ENCODE results near the gene ATF1.

ATF1 gene

DNA sequence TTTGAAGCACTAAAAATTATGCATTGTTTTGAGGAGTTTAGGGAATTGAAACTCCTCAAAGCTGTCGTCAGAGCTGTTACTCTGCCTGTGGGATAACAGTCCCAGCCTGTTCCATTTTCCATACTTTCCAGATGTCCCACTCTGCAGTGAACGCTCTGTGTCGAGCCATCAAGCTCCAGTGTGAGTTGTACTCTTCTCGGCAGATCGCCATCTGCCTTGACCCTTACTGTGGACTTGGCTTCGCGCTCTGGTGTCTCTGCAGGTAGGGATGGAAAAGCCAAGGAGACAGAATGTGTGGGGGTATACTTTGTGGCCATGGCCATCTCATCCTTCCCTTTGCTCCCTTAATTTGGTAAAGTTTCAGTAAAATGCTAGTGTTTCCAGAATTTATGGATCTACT, 35.5 kb upstream of the ATF1 start:
- Histone ChIP-seq H3K9me3 (ENCODE audit: insufficient read depth, low read length) (no peaks in the 10 kb centered on the region), H3K27me3 (ENCODE audit: low read depth, low read length) (no peaks in the 10 kb centered on the region), H3K4me1 (ENCODE audit: low read length) (no peaks in the 10 kb centered on the region), H3K4me2 (ENCODE audit: low read length) (no peak overlapping the region), H3K9ac (ENCODE audit: low read length) (no peak overlapping the region), H3K79me2 (ENCODE audit: low read length) (no peaks in the 10 kb centered on the region), H4K20me1 (ENCODE audit: insufficient read depth, low read length) (no peaks in the 10 kb centered on the region), H3K4me3 (ENCODE audit: low read length) (no peak overlapping the region), H2AFZ (ENCODE audit: low read depth, low read length) (no peak overlapping the region), H3K27ac (ENCODE audit: low read length) (no peak overlapping the region), H3K36me3 (replicated peaks; ENCODE audit: low read depth, low read length) (peaks cover 15% of the 10 kb centered on the region)
- TF ChIP-seq, protein P1, sequence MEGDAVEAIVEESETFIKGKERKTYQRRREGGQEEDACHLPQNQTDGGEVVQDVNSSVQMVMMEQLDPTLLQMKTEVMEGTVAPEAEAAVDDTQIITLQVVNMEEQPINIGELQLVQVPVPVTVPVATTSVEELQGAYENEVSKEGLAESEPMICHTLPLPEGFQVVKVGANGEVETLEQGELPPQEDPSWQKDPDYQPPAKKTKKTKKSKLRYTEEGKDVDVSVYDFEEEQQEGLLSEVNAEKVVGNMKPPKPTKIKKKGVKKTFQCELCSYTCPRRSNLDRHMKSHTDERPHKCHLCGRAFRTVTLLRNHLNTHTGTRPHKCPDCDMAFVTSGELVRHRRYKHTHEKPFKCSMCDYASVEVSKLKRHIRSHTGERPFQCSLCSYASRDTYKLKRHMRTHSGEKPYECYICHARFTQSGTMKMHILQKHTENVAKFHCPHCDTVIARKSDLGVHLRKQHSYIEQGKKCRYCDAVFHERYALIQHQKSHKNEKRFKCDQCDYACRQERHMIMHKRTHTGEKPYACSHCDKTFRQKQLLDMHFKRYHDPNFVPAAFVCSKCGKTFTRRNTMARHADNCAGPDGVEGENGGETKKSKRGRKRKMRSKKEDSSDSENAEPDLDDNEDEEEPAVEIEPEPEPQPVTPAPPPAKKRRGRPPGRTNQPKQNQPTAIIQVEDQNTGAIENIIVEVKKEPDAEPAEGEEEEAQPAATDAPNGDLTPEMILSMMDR (IDR thresholded peaks at IDR 0.05; ENCODE audit: low read depth, low read length): no peak
- TF ChIP-seq EZH2phosphoT487 (IDR thresholded peaks at IDR 0.05; ENCODE audit: low read depth): no peak

DNA sequence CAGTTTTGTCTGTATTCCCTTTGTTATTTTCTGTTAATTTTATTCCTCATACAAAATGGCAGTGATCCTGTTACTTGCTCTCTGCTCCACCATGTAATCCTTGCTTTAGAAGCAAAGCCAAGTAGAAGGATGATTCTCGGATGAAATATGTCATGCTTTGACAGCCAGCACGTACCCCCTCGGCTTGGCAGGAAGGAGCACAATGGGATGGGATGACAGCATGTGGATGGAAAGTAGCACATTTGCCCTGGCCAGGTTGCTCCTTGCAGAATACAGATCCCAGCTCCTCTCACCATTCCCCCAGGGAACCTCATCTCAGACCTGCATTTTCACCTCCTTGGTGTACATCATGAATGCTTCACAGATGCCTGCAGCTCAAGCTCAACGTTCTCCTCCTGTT, 35.1 kb upstream of the ATF1 start:
- no peaks in the 10 kb centered on the region for H3K27me3 ChIP-seq (ENCODE audit: low read depth, low read length)
- no peaks in the 10 kb centered on the region for H3K79me2 ChIP-seq (ENCODE audit: low read length)
- no peak overlapping the region for H3K4me3 ChIP-seq (ENCODE audit: low read length)
- TF ChIP-seq EZH2phosphoT487 (IDR thresholded peaks at IDR 0.05; ENCODE audit: low read depth): no peak
- no peak overlapping the region for H3K27ac ChIP-seq (ENCODE audit: low read length)
- H4K20me1 ChIP-seq (ENCODE audit: insufficient read depth, low read length): no peaks in the 10 kb centered on the region
- H3K9ac ChIP-seq (ENCODE audit: low read length): no peak overlapping the region
- no peaks in the 10 kb centered on the region for H3K9me3 ChIP-seq (ENCODE audit: insufficient read depth, low read length)
- H3K36me3 ChIP-seq (replicated peaks; ENCODE audit: low read depth, low read length): peaks cover 15% of the 10 kb centered on the region
- no peaks in the 10 kb centered on the region for H3K4me1 ChIP-seq (ENCODE audit: low read length)
- no peak overlapping the region for H2AFZ ChIP-seq (ENCODE audit: low read depth, low read length)
- H3K4me2 ChIP-seq (ENCODE audit: low read length): no peak overlapping the region

DNA sequence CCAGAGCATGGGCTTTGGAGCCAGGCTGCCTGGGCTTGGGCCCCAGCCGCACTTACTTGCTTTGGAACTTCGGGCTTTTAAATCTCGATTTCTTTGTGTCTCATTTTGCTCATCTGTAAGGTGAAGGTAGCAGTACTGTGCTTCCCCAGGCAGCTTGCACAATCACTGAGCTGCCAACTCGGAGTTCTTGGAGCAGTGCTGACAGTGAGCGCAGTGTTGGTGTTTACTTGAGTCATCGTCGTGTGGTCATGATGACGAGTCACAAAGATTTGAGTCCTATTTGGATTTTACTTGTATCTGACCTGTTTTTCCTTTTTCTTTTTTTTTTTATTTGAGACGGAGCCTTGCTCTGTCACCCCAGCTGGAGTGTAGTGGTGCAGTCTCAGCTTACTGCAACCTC, 31.3 kb upstream of the ATF1 start:
- Histone ChIP-seq H3K4me2 (ENCODE audit: low read length) (no peak overlapping the region), H3K4me1 (ENCODE audit: low read length) (no peaks in the 10 kb centered on the region), H2AFZ (ENCODE audit: low read depth, low read length) (no peak overlapping the region), H3K9me3 (ENCODE audit: insufficient read depth, low read length) (no peaks in the 10 kb centered on the region), H3K36me3 (replicated peaks; ENCODE audit: low read depth, low read length) (peaks cover 8% of the 10 kb centered on the region), H3K79me2 (ENCODE audit: low read length) (no peaks in the 10 kb centered on the region), H3K27ac (ENCODE audit: low read length) (no peak overlapping the region), H3K27me3 (ENCODE audit: low read depth, low read length) (no peaks in the 10 kb centered on the region), H3K4me3 (ENCODE audit: low read length) (no peak overlapping the region), H4K20me1 (ENCODE audit: insufficient read depth, low read length) (no peaks in the 10 kb centered on the region), H3K9ac (ENCODE audit: low read length) (no peak overlapping the region)
- TF ChIP-seq EZH2phosphoT487 (IDR thresholded peaks at IDR 0.05; ENCODE audit: low read depth): no peak
- TF ChIP-seq, protein P1 (IDR thresholded peaks at IDR 0.05; ENCODE audit: low read depth, low read length): no peak

DNA sequence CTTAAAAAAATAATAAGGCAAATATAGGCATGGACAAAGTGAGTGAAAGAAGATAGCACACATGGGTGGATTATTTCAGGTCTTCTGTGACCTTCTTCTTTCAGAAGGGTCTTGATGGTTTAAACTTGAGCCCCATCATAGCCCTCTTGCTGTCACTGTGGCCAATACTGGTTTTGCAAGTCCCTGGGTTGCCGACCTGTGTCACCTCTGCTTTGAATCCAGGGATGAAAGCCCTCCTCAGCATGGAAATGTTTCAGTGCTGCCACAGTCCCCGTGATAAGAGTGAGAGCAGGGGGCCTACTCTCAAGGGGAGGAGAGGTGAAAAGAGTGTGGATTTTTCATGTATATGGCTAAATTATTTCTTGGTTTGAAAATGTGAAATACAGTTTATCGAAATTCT, 30.2 kb upstream of the ATF1 start:
- peaks cover 7% of the 10 kb centered on the region for H3K36me3 ChIP-seq (replicated peaks; ENCODE audit: low read depth, low read length)
- no peaks in the 10 kb centered on the region for H3K4me1 ChIP-seq (ENCODE audit: low read length)
- TF ChIP-seq, protein P1 (IDR thresholded peaks at IDR 0.05; ENCODE audit: low read depth, low read length): no peak
- no peak for TF ChIP-seq EZH2phosphoT487 (IDR thresholded peaks at IDR 0.05; ENCODE audit: low read depth)
- no peaks in the 10 kb centered on the region for H3K9me3 ChIP-seq (ENCODE audit: insufficient read depth, low read length)
- H3K4me2 ChIP-seq (ENCODE audit: low read length): no peak overlapping the region
- H3K9ac ChIP-seq (ENCODE audit: low read length): no peak overlapping the region
- no peaks in the 10 kb centered on the region for H3K27me3 ChIP-seq (ENCODE audit: low read depth, low read length)
- no peaks in the 10 kb centered on the region for H4K20me1 ChIP-seq (ENCODE audit: insufficient read depth, low read length)
- no peak overlapping the region for H3K27ac ChIP-seq (ENCODE audit: low read length)
- H2AFZ ChIP-seq (ENCODE audit: low read depth, low read length): no peak overlapping the region
- H3K79me2 ChIP-seq (ENCODE audit: low read length): no peaks in the 10 kb centered on the region
- H3K4me3 ChIP-seq (ENCODE audit: low read length): no peak overlapping the region
